Bone marrow (tissue), 2 donors: Measurements from ENCODE around the gene CCDC12.

Source experiments
- DNase-seq, 2 donors: peaks; one replicate each; lab custom pipeline; 2025; lab: John Stamatoyannopoulos, UW

CCDC12 gene

DNA sequence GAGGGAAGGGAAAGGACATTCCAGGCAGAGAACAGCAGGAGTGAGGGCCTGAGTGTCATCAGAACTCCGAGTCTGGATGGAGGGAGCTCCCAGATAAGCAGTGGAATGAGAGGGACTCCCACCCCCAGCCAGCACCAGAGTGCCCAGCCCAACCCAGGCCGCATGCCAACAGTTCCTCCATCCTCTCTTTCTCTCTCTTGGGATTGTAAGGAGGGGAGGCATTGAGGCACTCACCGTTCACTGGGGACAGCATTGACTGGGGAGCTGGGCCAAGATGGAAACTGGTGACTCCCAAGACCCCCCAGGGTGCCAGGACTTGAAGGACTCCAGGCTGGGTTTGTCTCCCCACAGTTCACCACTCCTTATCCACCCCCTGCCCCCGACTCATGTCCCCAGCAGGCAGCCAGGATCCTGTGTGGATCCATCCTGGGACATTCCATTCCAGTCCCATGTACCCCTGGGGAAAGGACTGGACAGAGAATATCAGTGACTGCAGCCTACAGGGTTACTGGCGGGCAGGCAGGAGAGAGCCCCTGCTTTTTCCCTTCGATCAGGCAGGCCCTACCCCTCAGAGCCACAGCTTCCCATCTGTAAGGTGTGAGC, 83.3 kb downstream of the CCDC12 start:
- DNase-seq, result no peak

GRCh38 chr3:46892285-46893145, 84.0 kb downstream of the CCDC12 start:
- peak in 1 of 2 donors; percentile 28 for DNase-seq

- DNase-seq, result no peak
Observed at GRCh38 chr3:46891132-46891531, 85.4 kb downstream of the CCDC12 start.

GRCh38 chr3:46890132-46890531, 86.4 kb downstream of the CCDC12 start:
- no peak for DNase-seq

DNA sequence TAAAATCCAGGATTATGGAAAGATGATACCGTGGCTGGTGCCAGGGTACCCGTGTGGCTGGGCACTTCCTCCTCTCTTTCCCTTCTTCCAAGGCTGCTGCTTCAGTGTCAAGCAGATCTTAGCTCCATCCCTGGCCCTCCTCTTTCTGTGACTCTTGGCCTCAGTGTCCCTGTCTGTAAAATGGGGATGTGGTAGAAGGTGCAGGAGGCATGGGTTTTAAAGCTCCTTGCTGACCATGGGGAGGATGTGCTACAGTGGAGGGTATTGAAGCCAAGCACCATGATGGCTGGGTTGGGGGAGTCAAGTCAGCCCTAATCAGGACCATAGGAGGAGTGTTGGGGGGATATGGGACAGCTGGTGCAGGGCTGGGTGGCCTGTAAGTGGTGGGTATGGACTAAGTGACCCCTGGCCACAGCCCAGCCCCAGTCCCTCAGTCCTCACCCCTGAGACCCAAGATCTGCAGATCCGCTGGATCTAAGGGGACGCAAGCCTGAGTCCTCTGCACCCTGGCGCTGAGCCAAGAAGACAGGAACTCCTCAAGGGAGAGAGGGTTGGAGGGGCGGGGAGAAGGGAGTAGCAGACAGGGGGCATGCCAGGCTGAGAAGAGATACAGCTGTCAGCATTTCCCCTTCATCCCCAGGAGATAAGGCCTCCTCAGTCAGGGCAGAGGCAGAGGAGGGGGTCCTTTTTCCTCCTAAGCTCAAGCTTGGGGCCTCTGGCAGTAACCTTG, 87.0 kb downstream of the CCDC12 start:
- peak in 1 of 2 donors; percentile 14 for DNase-seq

- no peak for DNase-seq
Observed at GRCh38 chr3:46888705-46889104, 87.8 kb downstream of the CCDC12 start.

GRCh38 chr3:46887980-46888494, 88.5 kb downstream of the CCDC12 start:
- DNase-seq, result no peak

DNA sequence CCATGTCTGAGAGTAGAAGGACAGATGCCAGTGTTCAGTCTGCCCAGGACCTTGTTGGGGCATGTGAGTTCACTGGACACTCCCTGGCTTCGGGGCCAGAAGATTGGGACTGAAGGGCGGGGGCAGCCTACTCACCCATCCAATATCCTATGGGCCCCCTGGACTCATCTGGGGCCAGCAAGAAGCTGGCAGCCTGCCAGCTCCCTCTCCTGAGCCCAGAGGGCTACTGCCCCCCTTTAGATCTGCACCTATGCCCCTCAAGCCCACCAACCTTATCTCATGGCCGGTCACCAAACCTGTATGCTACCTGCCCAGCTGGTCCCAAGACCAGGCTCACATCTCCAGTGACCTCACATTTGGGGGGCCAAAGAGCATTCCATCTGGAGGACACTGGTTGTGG, 90.9 kb downstream of the CCDC12 start:
- no peak for DNase-seq

- DNase-seq, result no peak
Observed at GRCh38 chr3:46884929-46885328, 91.6 kb downstream of the CCDC12 start.

- no peak for DNase-seq
Observed at GRCh38 chr3:46884427-46884826, 92.1 kb downstream of the CCDC12 start.

DNA sequence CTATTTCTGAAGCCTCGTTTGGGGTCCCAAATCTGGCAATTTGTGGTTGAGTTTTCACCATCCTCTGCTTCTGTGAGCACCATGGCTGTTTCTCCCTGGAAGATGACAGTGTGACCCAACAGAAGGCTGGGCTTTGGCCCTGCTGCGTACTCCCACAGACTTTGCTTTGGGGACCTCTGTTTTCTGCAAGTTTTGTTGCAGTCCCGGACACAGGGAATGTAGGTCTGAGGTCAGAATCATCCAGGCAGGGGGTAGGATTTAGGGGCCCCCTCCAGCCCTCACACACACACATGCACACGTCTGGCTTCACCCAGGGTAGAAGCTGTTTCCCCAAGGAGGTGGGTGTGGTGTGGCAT, 92.7 kb downstream of the CCDC12 start:
- DNase-seq, result no peak

DNA sequence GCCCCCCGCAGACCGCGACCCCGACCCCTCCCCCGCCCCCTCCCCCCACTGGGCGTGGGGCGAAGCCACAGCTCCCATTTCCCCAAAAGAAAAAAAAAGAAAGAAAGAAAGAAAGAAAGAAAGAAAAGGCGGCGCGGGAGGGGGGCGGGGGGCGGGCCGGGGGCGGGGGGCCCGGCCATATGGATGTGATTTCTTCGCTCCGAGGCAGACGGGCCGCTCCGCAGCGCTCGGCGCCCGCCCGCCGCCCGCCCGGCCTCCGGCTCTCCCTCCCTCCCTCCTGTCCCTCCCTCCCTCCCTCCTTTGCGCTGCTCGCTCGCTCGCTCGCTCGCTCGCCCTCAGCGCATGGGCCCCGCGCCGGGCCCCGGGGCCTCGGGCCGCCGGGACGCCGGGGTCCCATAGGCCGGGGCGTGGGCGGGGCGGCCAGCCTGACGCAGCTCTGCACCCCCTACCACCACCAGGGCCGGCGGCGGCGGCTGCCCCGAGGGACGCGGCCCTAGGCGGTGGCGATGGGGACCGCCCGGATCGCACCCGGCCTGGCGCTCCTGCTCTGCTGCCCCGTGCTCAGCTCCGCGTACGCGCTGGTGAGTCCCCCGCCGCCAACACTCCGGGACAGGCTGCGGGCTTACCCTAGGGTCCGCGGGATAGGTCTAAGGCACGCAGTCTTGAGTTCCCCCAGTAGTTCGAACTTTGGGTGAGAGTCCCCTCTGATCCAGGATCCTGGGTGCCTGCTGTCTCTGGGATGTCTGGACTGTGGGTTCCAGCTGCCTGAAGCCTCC, 93.3 kb downstream of the CCDC12 start:
- no peak for DNase-seq

DNA sequence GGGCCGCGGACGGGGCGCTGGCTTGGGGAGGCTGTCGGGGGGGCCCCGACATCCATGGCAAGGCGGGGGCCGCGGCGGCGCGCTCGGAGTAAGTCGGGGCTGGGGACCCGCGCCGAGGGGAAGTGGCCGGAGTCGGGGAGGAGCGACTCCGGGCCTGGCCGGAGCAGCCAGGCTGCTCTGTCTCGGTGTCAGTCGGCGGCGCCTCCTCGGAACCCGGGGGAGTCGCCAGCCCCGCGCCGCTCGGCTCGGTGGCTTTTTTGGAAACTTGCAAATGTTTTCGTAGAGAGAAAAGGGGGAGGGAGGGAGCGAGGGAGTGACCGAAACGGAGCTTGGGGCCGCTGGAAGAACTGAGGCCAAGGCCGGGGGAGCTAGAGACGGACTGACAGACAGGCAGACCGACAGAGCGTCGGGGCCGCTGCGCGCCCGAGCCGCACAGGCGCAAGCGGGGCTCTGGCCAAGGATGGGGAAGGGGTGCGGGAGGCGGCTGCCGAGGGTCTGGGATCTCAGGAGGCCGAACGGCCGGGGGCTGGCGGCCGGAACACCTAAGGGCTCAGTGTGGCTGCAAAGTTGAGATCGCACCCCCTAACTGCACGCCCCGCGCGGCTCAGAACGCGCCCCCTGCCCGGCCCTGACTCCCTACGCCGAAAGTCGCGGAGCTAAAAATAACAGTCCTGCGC, 94.0 kb downstream of the CCDC12 start:
- no peak for DNase-seq

DNA sequence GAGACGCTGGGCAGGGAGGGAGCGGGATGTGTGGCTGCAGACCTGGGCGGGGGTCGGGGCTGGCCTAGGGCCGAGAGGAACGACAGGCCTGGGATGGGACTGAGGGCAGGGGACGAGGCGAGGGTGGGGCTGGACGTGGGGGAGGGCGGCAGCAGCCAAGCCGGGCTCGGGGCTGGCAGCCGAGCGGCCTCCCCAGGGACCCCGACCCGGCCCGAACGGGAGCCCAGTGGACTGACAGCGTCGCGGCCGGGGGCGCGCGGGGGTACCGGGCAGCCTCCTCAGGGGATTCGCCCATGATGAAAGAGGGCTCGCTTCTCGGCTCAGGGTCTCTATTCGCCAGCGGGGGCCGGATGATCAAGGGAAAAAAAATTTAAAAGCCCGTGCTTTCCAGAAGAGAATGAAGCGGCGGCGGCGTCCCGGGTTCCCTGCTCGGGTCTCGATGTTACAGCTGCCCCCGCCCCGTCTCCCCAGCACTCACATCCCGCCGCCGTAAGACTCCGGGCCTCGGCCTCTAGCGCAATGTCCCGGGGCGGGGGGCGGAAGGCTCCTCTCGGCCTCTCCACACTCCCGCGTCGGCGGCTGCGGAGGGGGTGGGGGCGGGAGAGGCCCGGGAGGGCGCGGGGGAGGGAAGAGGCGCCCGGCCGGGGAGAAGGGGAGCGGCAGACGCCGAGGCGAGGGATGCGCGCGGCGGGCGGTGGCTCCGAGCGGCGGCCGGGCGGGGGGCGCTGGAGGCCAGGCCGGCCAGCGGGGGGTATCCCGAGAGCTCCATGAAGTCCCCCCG, 94.8 kb downstream of the CCDC12 start:
- no peak for DNase-seq

GRCh38 chr3:46880884-46881595, 95.5 kb downstream of the CCDC12 start:
- DNase-seq, result no peak

DNA sequence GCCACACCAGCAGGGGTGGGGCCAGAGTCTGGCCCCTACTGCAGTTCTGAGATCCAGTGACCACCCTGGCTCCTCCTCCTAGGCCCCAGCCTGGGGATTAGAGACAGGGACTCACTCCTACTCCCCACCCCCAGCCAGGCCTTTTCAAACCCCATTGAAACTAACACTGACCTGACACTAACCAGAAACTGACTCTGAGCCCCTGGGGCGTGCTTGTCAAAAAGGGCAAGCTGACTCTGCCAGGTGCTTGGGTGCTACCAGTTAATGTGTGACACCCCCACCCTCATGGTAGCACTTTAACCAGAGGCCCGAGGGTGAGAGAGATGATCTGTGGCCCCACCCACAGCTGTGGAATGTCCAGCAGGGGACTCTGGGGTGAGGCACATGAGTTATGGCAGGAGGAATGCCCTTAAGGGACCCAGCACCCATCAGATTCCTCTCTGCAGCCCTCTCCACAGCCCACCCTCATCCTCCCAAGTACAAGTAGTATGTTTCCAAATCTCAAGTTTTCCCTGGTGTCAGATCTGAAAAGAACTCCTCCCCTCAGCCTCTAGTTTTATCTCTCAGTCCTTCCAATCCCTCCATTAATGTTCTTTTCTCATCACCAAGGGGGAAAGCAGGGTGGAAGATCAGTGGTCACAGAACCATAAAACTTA, 97.6 kb downstream of the CCDC12 start:
- DNase-seq, result no peak

GRCh38 chr3:46877406-46878125, 99.0 kb downstream of the CCDC12 start, which contains the start of gene PTH1R:
TSS of gene PTH1R (plus strand) at chr3:46877721. CDS start at chr3:46883560, 5,839 bp downstream.
- no peak for DNase-seq
